Sigmoid colon (tissue), 4 donors: Measurements from ENCODE around the gene PCDHGA9.

ENCODE experiments used
- CTCF ChIP-seq, 4 experiments: fragments of 450-650 bp in 3 of 4; fragments of 200-600 bp in 1 of 4; IDR thresholded peaks; one replicate each; pipeline ENCODE4 v1.5.1; 2016 to 2019; ENCODE audit warnings: antibody characterized with exemption in 4 of 4, mild to moderate bottlenecking in 3 of 4, moderate library complexity in 2 of 4
- POLR2A ChIP-seq, 2 donors: fragments of 450-650 bp; IDR thresholded peaks; one replicate each; pipeline ENCODE4 v1.6.1; 2016; ENCODE audit warnings: antibody characterized with exemption in 2 of 2, mild to moderate bottlenecking in 2 of 2, moderate library complexity in 2 of 2
- POLR2AphosphoS5 ChIP-seq, 4 donors: sonication (generic); formaldehyde crosslinking; IDR thresholded peaks; one replicate each; pipeline ENCODE4 v1.6.1; 2017; ENCODE audit warnings: antibody characterized with exemption in 4 of 4

DNA sequence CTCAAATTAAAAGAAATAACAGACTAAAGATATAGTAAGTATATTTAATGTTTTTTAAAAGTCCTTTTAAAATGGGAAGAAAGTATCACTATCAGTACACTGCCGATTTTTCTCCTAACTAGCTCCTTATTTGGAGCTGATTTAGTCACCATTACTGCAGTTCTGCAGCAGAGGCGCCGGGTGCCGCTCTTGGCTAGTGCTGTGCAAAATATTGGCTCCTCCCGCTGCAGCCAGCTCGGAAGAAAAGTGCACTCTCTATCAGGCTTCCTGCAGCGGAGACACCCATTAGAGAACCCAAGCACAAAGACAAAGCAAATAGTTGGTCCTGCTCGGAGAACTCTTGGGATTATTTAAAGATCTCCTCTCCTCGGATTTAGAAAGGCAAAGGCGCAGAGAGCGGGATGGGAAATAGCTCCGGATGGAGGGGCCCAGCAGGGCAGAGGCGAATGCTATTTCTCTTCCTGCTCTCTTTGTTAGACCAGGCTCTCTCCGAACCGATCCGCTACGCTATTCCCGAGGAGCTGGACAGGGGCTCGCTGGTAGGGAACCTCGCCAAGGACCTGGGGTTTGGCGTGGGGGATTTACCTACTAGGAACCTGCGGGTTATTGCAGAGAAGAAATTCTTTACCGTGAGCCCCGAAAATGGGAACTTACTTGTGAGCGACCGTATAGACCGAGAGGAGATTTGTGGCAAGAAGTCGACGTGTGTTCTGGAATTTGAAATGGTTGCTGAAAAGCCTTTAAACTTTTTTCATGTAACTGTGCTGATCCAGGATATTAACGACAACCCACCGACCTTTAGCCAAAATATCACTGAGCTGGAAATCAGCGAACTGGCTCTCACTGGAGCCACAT is 32.4 kb upstream of the PCDHGA9 start, which contains the start of gene PCDHGB3:
- no peak for TF ChIP-seq CTCF (IDR thresholded peaks at IDR 0.05)
- TF ChIP-seq POLR2A (IDR thresholded peaks at IDR 0.05) = no peak
- TF ChIP-seq POLR2AphosphoS5 (IDR thresholded peaks at IDR 0.05) = no peak
